ENCODE data around the gene SCGB1C1. TPM values are rescaled to one million over a fixed set of nuclear protein-coding genes. Genes with fewer than 3 reads are reported as not detected.

The SCGB1C1 gene
- total and polyA plus RNA-seq, 9 of the 15 experiments (the other 6 are each of a cell fraction or from before 2014, with no cell fraction given): not detected

DNA sequence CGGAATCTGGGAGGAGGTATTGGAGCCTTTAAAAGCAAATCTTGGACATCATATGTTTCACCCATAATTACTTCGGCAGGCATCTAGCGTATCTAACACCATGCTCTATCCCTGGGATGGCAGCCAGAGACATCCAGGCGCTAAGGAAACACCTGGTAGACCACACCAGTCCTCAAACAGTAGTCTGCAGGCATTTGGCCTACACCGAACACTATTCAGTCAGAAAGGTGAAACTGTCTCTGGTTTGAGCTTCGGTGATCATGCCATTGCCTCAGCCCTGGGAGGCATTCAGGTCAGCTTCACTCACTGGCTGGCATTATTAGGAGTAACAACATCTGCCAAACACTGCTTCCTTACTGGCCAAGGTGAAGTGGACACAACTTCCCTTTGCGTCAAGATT is 31.5 kb downstream of the SCGB1C1 start:
- Histone ChIP-seq H3K27me3 (ENCODE audit: control insufficient read depth in 2 of 2, insufficient read depth in 2 of 2, low read length in 2 of 2) (no peaks in the 10 kb centered on the region), H3K27ac (ENCODE audit: extremely low read depth, low read depth, low read length) (no peak overlapping the region), H3K4me1 (replicated peaks in 1 of 2; ENCODE audit: control insufficient read depth in 2 of 2, insufficient read depth in 2 of 2, low read length in 2 of 2) (peaks cover 12 to 16% of the 10 kb centered on the region in 2 experiments; a peak in 4 of 5 replicates), H3K9me1 (ENCODE audit: control insufficient read depth, insufficient read depth, low read length) (no peaks in the 10 kb centered on the region), H4K20me1 (replicated peaks; ENCODE audit: control insufficient read depth, insufficient read depth, low read length) (no peaks in the 10 kb centered on the region), H3K9me3 (replicated peaks; ENCODE audit: control insufficient read depth, insufficient read depth, low read depth, low read length) (peaks cover 7% of the 10 kb centered on the region), H2AFZ (ENCODE audit: low read depth, low read length) (no peak overlapping the region), H3K4me3 (no peak overlapping the region), H3K36me3 (ENCODE audit: control insufficient read depth, insufficient read depth, low read length) (peaks cover 31% of the 10 kb centered on the region; the same call in 2 of the 3 replicates), H3K9ac (ENCODE audit: insufficient read depth in 1 of 2, low read depth in 2 of 2, low read length in 2 of 2) (no peak overlapping the region), H3K4me2 (ENCODE audit: insufficient read depth, low read length) (no peak overlapping the region), H3K79me2 (ENCODE audit: control insufficient read depth, insufficient read depth, low read length) (peaks cover 3% of the 10 kb centered on the region; the same call in 1 of the 3 replicates)
- 83% methylated on average over 7 of the region's 7 CpGs for WGBS (ENCODE audit: insufficient coverage, low coverage, missing lambda C conversion rate)
- in situ Hi-C loops (cut with MboI): no loop called here
- ATAC-seq (no peak), FAIRE-seq (no peak), DNase-seq (ENCODE audit: extremely low read depth in 1 of 4, low spot score in 3 of 4) (no peak)
- POLR2A ChIA-PET: interaction anchor here (0.5 to 0.7 kb wide), 3 partner anchors 8 to 275 kb away, joined by 3 to 4 read pairs (median 3); no protein-coding TSS in a partner anchor
- no TSS peak for BruUV-seq (replicated peaks)
- intact Hi-C loops (cut with micrococcal nuclease): no loop called here
- CTCF ChIA-PET (ENCODE audit: low intra/inter-chr PET ratio): no interaction called here
- TF ChIP-seq NCOA4 (IDR thresholded peaks at IDR 0.05; ENCODE audit: partially characterized antibody) (no peak), DPF2 (IDR thresholded peaks at IDR 0.05) (no peak), ILF3 (IDR thresholded peaks at IDR 0.05; ENCODE audit: borderline replicate concordance) (no peak), HNRNPLL (IDR thresholded peaks at IDR 0.05; ENCODE audit: low read depth, low read length, poor library complexity, severe bottlenecking) (no peak), ZNF12 (CRISPR knock-in tag; IDR thresholded peaks at IDR 0.05) (no peak), NR4A1 (CRISPR knock-in tag; IDR thresholded peaks at IDR 0.05) (no peak), NR4A1 (tag; IDR thresholded peaks at IDR 0.05) (no peak), SMARCA4 (IDR thresholded peaks at IDR 0.05) (no peak), POLR2H (tag; IDR thresholded peaks at IDR 0.05; ENCODE audit: low read depth) (no peak), MTA1 (IDR thresholded peaks at IDR 0.05; ENCODE audit: borderline replicate concordance) (no peak), RUNX1 (IDR thresholded peaks at IDR 0.05; ENCODE audit: low read depth) (no peak), TRIM24 (IDR thresholded peaks at IDR 0.05) (no peak), SRSF3 (IDR thresholded peaks at IDR 0.05; ENCODE audit: insufficient read depth, low read length) (no peak)
- TF ChIP-seq, protein P1, sequence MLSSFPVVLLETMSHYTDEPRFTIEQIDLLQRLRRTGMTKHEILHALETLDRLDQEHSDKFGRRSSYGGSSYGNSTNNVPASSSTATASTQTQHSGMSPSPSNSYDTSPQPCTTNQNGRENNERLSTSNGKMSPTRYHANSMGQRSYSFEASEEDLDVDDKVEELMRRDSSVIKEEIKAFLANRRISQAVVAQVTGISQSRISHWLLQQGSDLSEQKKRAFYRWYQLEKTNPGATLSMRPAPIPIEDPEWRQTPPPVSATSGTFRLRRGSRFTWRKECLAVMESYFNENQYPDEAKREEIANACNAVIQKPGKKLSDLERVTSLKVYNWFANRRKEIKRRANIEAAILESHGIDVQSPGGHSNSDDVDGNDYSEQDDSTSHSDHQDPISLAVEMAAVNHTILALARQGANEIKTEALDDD (IDR thresholded peaks at IDR 0.05): no peak
- TF ChIP-seq, protein P2, sequence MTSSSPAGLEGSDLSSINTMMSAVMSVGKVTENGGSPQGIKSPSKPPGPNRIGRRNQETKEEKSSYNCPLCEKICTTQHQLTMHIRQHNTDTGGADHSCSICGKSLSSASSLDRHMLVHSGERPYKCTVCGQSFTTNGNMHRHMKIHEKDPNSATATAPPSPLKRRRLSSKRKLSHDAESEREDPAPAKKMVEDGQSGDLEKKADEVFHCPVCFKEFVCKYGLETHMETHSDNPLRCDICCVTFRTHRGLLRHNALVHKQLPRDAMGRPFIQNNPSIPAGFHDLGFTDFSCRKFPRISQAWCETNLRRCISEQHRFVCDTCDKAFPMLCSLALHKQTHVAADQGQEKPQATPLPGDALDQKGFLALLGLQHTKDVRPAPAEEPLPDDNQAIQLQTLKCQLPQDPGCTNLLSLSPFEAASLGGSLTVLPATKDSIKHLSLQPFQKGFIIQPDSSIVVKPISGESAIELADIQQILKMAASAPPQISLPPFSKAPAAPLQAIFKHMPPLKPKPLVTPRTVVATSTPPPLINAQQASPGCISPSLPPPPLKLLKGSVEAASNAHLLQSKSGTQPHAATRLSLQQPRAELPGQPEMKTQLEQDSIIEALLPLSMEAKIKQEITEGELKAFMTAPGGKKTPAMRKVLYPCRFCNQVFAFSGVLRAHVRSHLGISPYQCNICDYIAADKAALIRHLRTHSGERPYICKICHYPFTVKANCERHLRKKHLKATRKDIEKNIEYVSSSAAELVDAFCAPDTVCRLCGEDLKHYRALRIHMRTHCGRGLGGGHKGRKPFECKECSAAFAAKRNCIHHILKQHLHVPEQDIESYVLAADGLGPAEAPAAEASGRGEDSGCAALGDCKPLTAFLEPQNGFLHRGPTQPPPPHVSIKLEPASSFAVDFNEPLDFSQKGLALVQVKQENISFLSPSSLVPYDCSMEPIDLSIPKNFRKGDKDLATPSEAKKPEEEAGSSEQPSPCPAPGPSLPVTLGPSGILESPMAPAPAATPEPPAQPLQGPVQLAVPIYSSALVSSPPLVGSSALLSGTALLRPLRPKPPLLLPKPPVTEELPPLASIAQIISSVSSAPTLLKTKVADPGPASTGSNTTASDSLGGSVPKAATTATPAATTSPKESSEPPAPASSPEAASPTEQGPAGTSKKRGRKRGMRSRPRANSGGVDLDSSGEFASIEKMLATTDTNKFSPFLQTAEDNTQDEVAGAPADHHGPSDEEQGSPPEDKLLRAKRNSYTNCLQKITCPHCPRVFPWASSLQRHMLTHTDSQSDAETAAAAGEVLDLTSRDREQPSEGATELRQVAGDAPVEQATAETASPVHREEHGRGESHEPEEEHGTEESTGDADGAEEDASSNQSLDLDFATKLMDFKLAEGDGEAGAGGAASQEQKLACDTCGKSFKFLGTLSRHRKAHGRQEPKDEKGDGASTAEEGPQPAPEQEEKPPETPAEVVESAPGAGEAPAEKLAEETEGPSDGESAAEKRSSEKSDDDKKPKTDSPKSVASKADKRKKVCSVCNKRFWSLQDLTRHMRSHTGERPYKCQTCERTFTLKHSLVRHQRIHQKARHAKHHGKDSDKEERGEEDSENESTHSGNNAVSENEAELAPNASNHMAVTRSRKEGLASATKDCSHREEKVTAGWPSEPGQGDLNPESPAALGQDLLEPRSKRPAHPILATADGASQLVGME (CRISPR knock-in tag; IDR thresholded peaks at IDR 0.05): no peak
- TF ChIP-seq, protein P3, sequence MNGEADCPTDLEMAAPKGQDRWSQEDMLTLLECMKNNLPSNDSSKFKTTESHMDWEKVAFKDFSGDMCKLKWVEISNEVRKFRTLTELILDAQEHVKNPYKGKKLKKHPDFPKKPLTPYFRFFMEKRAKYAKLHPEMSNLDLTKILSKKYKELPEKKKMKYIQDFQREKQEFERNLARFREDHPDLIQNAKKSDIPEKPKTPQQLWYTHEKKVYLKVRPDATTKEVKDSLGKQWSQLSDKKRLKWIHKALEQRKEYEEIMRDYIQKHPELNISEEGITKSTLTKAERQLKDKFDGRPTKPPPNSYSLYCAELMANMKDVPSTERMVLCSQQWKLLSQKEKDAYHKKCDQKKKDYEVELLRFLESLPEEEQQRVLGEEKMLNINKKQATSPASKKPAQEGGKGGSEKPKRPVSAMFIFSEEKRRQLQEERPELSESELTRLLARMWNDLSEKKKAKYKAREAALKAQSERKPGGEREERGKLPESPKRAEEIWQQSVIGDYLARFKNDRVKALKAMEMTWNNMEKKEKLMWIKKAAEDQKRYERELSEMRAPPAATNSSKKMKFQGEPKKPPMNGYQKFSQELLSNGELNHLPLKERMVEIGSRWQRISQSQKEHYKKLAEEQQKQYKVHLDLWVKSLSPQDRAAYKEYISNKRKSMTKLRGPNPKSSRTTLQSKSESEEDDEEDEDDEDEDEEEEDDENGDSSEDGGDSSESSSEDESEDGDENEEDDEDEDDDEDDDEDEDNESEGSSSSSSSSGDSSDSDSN (IDR thresholded peaks at IDR 0.05; ENCODE audit: borderline replicate concordance in 1 of 2, low read depth in 2 of 2, low read length in 2 of 2): no peak

Data from K562 (cell line).